ENCODE measurements around the gene TSC22D4. TPM values are rescaled to one million over a fixed set of nuclear protein-coding genes. Genes with fewer than 3 reads are reported as not detected.

Gene TSC22D4
- total RNA-seq, 1 donor from 2014 or later, result 68.2 TPM

DNA sequence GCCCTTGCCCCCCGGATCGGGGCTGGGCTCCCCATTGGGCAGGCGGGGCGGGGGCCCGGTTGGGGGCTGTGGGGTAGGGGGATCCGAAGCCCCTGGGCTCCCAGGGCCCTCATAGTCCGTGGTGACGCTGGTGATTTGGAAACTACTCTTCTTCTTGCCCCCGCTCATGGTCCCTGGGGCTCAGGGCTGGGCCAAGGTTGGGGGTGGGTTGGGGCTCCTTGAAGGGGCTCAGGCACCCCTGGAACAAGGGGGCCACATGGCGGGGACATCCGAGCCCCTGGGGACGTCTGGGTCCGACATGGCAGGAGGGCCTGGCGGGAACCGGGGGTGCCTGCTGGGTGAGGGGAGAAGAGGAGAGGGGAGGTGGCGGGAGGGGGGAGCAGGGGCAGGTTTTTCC, 1.1 kb downstream of the TSC22D4 start:
- no peak for DNase-seq (ENCODE audit: low spot score in 2 of 2)
- H3K27me3 ChIP-seq, result no peaks in the 10 kb centered on the region
- intact Hi-C loops (cut with DNase I), result loop anchor here (2.0 kb wide), 3 partner anchors 49 to 197 kb away; partner anchors contain the start of genes AGFG2, MEPCE and ZCWPW1
- peak overlapping the region; percentile 74 to 83 for H3K27ac ChIP-seq
- peaks cover 26 to 40% of the 10 kb centered on the region in 2 donors for H3K4me1 ChIP-seq
- TF ChIP-seq, protein P1, sequence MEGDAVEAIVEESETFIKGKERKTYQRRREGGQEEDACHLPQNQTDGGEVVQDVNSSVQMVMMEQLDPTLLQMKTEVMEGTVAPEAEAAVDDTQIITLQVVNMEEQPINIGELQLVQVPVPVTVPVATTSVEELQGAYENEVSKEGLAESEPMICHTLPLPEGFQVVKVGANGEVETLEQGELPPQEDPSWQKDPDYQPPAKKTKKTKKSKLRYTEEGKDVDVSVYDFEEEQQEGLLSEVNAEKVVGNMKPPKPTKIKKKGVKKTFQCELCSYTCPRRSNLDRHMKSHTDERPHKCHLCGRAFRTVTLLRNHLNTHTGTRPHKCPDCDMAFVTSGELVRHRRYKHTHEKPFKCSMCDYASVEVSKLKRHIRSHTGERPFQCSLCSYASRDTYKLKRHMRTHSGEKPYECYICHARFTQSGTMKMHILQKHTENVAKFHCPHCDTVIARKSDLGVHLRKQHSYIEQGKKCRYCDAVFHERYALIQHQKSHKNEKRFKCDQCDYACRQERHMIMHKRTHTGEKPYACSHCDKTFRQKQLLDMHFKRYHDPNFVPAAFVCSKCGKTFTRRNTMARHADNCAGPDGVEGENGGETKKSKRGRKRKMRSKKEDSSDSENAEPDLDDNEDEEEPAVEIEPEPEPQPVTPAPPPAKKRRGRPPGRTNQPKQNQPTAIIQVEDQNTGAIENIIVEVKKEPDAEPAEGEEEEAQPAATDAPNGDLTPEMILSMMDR (IDR thresholded peaks at IDR 0.05), result no peak
- peak overlapping the region; percentile 90 to 92 for H3K4me3 ChIP-seq
- no peaks in the 10 kb centered on the region for H3K9me3 ChIP-seq
- peaks cover 10% of the 10 kb centered on the region in 2 donors for H3K36me3 ChIP-seq

DNA sequence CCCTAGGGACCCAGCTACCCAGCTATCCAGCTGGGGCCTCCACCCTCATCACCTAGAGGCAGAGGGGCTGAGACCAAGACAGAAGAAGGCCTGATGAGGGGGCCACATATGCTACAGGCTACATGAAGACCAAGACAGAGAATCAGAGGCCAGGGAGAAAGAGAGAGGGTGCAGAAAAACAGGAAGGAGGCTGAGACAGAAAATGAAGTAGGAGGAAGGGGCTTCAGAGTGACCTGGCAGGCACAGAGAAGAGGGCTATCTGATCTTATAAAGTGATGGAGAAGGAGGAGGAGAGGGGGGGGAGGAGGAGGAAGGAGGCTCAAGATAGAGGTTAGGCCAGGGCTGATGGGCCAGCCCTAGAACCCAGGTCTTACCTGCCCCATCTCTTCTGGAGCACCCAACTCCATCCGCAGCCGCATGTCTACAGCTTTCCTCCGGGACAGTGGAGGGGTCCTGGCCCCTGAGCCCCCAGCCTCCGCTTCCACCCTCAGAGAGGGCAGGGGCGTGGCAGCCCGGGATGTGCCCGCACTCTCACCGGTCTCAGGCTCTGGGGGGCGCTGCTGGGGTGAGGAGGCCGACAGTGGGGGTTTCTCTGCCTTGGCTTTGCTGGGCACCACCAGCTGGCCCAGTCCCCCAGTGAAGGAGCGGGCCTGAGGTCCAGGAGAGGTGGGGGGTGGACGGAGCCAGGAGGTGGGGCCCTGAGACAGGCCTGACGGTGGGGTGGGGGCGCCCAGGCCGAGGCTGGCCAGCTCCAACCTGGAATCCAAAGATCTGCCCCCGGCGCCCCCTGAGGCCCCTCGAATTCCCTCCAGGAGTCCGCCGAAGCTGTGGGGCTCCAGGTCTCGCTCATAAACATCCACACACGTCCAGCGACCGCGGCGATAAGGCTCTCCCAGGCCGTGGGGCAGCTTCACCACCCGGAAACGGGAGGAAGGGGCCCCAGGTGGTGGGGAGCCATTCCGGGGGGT, 1.8 kb downstream of the TSC22D4 start:
- no peaks in the 10 kb centered on the region for H3K27me3 ChIP-seq
- no peak for DNase-seq (ENCODE audit: low spot score in 2 of 2)
- H3K9me3 ChIP-seq, result no peaks in the 10 kb centered on the region
- intact Hi-C loops (cut with DNase I), result no loop called here
- TF ChIP-seq, protein P1 (IDR thresholded peaks at IDR 0.05), result peak in 2 of 3 experiments; percentile 14 to 36
- H3K27ac ChIP-seq, result peak overlapping the region; percentile 74 to 83
- H3K4me1 ChIP-seq, result peaks cover 24 to 40% of the 10 kb centered on the region in 2 donors
- H3K4me3 ChIP-seq, result peak overlapping the region; percentile 90 to 92
- H3K36me3 ChIP-seq, result peaks cover 10% of the 10 kb centered on the region in 2 donors

DNA sequence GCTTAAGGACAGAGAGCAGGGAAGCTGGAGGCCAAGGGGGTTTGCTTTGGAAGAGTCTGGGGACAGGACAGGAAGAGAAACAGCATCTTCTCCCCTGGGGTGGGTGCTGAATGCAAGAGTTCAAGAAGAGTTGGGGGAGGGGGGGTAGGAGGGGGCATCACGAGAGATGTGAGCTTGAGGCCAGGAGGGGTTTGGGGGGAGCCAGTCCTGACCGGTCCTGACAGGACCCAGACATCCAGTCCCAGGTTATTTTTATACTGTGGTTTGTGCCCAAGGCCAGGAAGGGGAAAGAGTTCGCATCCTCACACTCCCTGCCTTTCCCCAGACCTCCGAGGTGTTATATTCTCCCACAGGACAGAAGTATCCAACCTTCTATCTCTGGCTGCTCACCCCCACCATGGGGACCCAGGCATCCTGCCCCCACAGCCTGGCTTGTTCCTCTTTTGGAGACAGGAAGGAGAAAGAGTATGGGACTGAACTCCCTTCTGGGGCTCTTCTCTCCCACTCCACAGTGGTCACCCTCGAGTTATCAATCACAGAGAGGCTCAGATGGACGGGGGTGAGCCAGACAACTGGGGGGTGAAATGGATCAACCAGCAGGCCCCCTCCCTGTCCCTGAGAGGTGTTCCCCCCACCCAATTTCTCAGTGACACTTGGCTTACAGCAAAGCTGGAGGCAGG, 2.8 kb downstream of the TSC22D4 start:
- intact Hi-C loops (cut with DNase I), result no loop called here
- Histone ChIP-seq H3K4me1 (peaks cover 24 to 40% of the 10 kb centered on the region in 2 donors), H3K27ac (peak overlapping the region; percentile 74 to 83), H3K27me3 (no peaks in the 10 kb centered on the region), H3K4me3 (peak overlapping the region; percentile 90 to 92), H3K9me3 (no peaks in the 10 kb centered on the region), H3K36me3 (peaks cover 10 to 14% of the 10 kb centered on the region in 2 donors)
- TF ChIP-seq, protein P1 (IDR thresholded peaks at IDR 0.05), result no peak
- no peak for DNase-seq (ENCODE audit: low spot score in 2 of 2)

DNA sequence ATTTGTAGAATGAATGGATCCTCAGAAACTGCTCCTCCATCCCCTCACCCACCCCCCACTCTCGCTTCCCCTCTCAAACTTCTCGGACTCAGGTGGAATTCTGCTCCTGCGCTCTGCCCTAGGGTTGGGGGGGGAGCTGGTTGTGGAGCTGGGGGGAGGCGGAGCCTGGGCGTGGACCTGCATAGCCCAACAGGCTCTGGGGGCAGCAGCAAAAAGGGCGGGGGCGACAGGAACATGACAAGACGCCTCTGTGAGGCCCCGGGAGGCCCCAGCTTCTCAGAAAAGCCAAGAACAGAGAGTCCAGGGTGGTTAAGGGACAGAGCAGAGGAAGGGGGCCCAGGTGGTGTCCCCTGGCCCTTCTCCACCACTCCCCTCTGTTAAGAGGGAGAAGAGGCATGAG, 3.5 kb downstream of the TSC22D4 start:
- TF ChIP-seq, protein P1 (IDR thresholded peaks at IDR 0.05), result no peak
- no peak for DNase-seq (ENCODE audit: low spot score in 2 of 2)
- Histone ChIP-seq H3K27me3 (no peaks in the 10 kb centered on the region), H3K4me3 (peak overlapping the region; percentile 90 to 92), H3K4me1 (peaks cover 24 to 40% of the 10 kb centered on the region in 2 donors), H3K27ac (peak overlapping the region; percentile 74 to 83), H3K36me3 (peaks cover 13 to 14% of the 10 kb centered on the region in 2 donors), H3K9me3 (no peaks in the 10 kb centered on the region)
- intact Hi-C loops (cut with DNase I), result no loop called here

DNA sequence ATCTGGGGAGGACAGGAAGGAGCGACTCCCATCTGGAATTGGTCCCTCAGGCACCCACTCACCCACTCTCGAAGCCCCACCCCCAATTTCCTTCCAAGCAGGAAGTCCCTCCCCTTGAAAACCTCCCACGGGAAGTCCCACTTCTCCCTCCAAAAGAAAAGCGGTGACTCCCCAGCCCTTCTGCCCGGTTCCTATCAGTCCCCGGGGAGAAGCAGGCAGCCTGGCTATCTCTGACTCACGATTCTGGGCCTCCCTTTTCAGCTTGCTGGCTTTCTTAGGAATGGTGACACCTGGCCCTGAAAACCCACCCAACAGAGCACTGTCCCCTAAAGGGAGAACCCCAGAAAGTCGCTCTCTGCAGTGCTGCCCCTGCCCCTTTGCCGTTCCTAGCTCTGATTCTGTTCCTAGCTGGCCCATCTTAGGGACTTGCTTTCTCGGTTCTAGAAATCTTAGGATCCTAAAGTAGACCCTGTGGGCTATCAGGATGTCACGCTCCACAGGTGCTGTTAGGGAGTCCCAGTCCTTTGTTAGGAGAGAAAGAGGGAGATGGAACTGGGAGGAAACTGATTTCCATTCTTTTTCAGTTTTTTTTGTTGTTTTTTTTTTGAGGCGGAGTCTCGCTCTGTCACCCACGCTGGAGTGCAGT, 6.0 kb downstream of the TSC22D4 start:
- Histone ChIP-seq H3K4me1 (peaks cover 24 to 39% of the 10 kb centered on the region in 2 donors), H3K36me3 (peaks cover 23% of the 10 kb centered on the region in 2 donors), H3K9me3 (no peaks in the 10 kb centered on the region), H3K4me3 (no peak overlapping the region), H3K27ac (peak overlapping the region; percentile 70 to 74), H3K27me3 (no peaks in the 10 kb centered on the region)
- intact Hi-C loops (cut with DNase I), result no loop called here
- TF ChIP-seq, protein P1 (IDR thresholded peaks at IDR 0.05), result no peak
- DNase-seq (ENCODE audit: low spot score in 2 of 2), result peak in 1 of 2 donors; percentile 78

All from ascending aorta (tissue), 2 donors.